ENCODE results near the gene ZC3H14. TPM values are rescaled to one million over a fixed set of nuclear protein-coding genes. Genes with fewer than 3 reads are reported as not detected.
"Not testable (repeated sequence)": the region's sequence is repeated elsewhere in the genome, so short reads cannot be mapped to it uniquely, and the experiment has no call there.

Gene ZC3H14, protein sequence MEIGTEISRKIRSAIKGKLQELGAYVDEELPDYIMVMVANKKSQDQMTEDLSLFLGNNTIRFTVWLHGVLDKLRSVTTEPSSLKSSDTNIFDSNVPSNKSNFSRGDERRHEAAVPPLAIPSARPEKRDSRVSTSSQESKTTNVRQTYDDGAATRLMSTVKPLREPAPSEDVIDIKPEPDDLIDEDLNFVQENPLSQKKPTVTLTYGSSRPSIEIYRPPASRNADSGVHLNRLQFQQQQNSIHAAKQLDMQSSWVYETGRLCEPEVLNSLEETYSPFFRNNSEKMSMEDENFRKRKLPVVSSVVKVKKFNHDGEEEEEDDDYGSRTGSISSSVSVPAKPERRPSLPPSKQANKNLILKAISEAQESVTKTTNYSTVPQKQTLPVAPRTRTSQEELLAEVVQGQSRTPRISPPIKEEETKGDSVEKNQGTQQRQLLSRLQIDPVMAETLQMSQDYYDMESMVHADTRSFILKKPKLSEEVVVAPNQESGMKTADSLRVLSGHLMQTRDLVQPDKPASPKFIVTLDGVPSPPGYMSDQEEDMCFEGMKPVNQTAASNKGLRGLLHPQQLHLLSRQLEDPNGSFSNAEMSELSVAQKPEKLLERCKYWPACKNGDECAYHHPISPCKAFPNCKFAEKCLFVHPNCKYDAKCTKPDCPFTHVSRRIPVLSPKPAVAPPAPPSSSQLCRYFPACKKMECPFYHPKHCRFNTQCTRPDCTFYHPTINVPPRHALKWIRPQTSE
- 10 to 100 TPM; 31.9 to 52.2 (median 42.4) TPM for polyA plus RNA-seq (ENCODE audit: low read depth in 6 of 6)

- H3K9me3 Mint-ChIP-seq = peaks cover 0 to 5% (median 0%) of the 10 kb centered on the region in 7 donors
- H3K27ac Mint-ChIP-seq = peak within 1 kb of the TSS; percentile 54 to 97 (median 87)
- peak; percentile 86 for DNase-seq
- H3K27me3 Mint-ChIP-seq = peaks cover 6 to 20% (median 12%) of the 10 kb centered on the region in 3 donors
- H3K4me1 Mint-ChIP-seq = peaks cover 11 to 30% (median 22%) of the 10 kb centered on the region in 3 donors
- peaks cover 3 to 4% of the 10 kb centered on the region in 2 donors for H3K36me3 Mint-ChIP-seq
- H3K4me3 Mint-ChIP-seq = peak within 1 kb of the TSS; percentile 86 to 98 (median 94)
- ATAC-seq (ENCODE audit: low read depth in 2 of 2) = peak; percentile 95
Observed at GRCh38 chr14:88562831-88563686, at the start of gene ZC3H14. Gene ZC3H14 (plus strand): TSS chr14:88563037. CDS start chr14:88563134, 97 bp downstream.

DNA sequence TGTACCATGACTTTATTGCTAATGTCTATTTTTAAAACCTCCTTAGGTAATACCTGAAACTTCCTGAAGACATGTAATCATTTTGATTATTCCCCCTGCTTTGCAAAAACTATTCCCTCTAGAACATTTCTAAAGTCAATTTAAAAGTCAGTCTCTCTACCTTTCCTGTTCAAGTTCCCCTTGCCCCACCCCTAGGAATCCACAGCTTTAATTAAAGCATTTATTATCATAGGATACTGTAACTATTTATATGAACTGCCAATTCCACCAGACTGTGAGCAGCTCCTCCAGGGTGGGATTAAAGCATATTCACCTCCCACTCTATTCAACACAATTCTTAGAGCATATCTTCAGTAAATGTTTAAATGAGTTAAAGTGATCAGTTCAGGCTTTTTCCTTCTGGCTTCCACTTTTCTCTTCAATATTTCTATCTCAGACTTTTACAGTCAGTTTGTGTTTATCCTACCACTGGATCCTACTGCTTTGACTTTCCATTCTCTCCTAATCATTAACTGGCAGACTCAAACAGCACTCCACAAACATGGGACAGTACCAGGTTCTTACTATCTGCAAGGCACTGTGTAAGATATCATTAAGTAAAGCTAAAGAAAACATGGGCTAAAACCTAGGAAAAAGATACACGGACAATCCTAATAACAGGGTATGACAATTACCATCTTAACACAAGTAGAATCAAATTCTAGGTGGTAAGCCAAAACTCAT is 47.2 kb upstream of the ZC3H14 start:
- H3K9me3 Mint-ChIP-seq = no peaks in the 10 kb centered on the region
- no peak overlapping the region for H3K4me3 Mint-ChIP-seq
- H3K27me3 Mint-ChIP-seq = peaks cover 22 to 31% (median 28%) of the 10 kb centered on the region in 3 donors
- no peak overlapping the region for H3K27ac Mint-ChIP-seq
- no peaks in the 10 kb centered on the region for H3K4me1 Mint-ChIP-seq
- ATAC-seq (ENCODE audit: low read depth in 2 of 2) = no peak
- DNase-seq = no peak
- H3K36me3 Mint-ChIP-seq = no peaks in the 10 kb centered on the region

DNA sequence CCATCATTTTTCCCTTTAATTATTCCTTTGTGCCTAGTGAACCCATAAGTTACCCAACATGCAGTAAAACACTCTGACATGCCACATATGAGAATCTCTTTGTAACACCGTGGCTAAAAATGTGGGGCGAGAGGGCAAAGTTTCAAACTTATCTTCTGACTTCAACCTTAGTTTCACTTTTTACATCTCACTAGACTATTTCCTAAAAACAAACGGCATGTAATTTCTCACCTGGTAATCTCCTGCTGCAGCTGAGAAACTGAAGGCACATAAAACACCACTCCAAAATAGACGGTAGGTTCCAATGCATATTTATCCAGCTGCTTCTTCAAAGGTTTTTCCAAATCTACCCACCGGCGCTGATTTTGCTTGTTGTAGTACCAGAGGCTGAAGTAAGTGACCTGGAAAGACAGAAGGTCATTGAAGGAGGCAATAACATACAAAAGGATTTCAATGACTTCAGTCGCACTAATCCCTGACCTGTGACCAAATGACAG is 45.9 kb upstream of the ZC3H14 start:
- no peaks in the 10 kb centered on the region for H3K9me3 Mint-ChIP-seq
- H3K4me3 Mint-ChIP-seq = no peak overlapping the region
- H3K36me3 Mint-ChIP-seq = no peaks in the 10 kb centered on the region
- no peaks in the 10 kb centered on the region for H3K4me1 Mint-ChIP-seq
- H3K27ac Mint-ChIP-seq = no peak overlapping the region
- ATAC-seq (ENCODE audit: low read depth in 2 of 2) = no peak
- H3K27me3 Mint-ChIP-seq = peaks cover 21 to 39% (median 34%) of the 10 kb centered on the region in 3 donors
- no peak for DNase-seq

DNA sequence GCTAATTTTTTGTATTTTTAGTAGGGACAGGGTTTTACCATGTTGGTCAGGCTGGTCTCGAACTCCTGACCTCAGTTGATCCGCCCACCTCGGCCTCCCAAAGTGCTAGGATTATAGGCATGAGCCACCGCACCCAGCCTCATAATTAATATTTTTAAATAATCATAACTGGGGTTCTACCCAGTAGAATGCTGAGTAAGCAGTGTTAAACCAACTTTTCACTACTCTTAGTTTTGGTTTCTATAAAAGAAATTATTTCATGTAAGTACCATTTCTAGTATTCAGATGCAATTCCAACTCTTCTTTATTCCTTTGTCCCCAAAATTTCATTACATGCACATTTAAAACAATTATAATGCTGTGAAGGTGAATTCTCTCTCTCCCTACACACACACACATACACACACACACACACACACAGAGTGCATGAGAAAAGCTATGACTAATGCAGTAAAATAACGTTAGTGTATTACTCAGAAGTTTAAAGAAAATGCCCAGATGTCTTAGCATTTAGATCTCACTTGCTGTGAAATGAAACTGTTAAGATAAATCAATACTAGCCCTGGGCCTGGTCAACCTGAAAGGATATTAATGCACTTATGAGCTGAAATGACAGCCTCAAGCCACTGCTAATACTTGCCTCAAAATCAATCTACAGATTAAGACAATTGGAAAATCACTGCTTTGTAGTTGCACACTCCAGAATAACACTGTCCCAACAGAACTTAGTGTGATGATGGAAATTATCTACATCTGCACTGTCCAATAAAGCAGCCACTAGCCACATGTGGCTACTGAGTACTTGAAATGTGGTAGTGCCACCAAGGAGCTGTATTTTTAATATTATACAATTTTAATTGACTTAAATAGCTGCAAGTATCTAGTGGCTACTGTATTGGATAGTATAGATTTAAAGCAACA is 44.0 kb upstream of the ZC3H14 start:
- H3K4me3 Mint-ChIP-seq = no peak overlapping the region
- H3K36me3 Mint-ChIP-seq = no peaks in the 10 kb centered on the region
- DNase-seq = no peak
- H3K27ac Mint-ChIP-seq = no peak overlapping the region
- ATAC-seq (ENCODE audit: low read depth in 2 of 2) = no peak
- peaks cover 0 to 9% (median 3%) of the 10 kb centered on the region in 7 donors for H3K9me3 Mint-ChIP-seq
- peaks cover 29 to 55% (median 45%) of the 10 kb centered on the region in 3 donors for H3K27me3 Mint-ChIP-seq
- no peaks in the 10 kb centered on the region for H3K4me1 Mint-ChIP-seq

DNA sequence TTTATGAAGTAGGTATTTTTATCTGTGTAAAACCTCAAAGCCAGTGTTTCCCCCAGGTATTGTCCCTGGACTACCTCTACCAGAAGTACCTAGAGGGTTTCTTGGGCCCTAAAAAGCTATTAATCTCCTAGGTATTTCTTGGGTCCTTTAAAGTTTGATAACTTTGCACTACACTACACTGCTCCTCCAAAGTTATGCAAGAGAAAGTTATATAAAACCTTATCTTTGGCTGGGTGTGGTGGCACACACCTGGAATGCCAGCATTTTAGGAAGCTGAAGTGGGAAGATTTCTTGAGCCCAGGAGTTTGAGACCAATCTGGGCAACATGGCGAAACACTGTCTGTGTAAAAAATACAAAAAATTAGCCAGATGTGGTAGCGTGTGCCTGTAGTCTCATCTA is 42.9 kb upstream of the ZC3H14 start:
- DNase-seq (no peak), ATAC-seq (ENCODE audit: low read depth in 2 of 2) (no peak)
- no peak overlapping the region for H3K4me3 Mint-ChIP-seq
- no peaks in the 10 kb centered on the region for H3K4me1 Mint-ChIP-seq
- H3K9me3 Mint-ChIP-seq = peaks cover 0 to 12% (median 3%) of the 10 kb centered on the region in 7 donors
- no peaks in the 10 kb centered on the region for H3K36me3 Mint-ChIP-seq
- peaks cover 29 to 52% (median 39%) of the 10 kb centered on the region in 3 donors for H3K27me3 Mint-ChIP-seq
- H3K27ac Mint-ChIP-seq = no peak overlapping the region

DNA sequence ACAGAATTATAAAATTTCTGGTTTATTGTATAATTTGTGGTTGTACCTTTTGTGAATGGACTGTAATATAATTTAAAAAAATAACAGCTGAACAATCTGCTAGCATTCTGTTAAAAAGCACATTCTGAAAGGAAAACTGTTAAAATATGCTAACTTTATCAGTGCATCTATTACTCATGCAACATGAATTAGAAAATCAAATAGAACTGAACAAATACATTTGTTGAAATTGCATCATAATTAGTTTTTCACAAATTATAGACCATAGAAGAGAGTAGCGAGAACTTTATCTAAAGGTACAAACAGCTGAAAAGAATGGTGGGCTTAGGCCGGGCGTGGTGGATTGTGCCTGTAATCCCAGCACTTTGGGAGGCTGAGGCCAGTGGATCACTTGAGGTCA is 41.0 kb upstream of the ZC3H14 start:
- Mint-ChIP-seq H3K4me1 (no peaks in the 10 kb centered on the region), H3K27ac (peak overlapping the region in 1 of 6 donors; percentile 15), H3K4me3 (no peak overlapping the region), H3K27me3 (peaks cover 22 to 46% (median 35%) of the 10 kb centered on the region in 3 donors), H3K36me3 (no peaks in the 10 kb centered on the region), H3K9me3 (peaks cover 0 to 12% (median 3%) of the 10 kb centered on the region in 7 donors)
- ATAC-seq (ENCODE audit: low read depth in 2 of 2) (no peak), DNase-seq (no peak)

- Mint-ChIP-seq H3K27ac (no peak overlapping the region), H3K27me3 (peaks cover 28 to 49% (median 35%) of the 10 kb centered on the region in 3 donors), H3K36me3 (no peaks in the 10 kb centered on the region), H3K9me3 (peaks cover 0 to 12% (median 3%) of the 10 kb centered on the region in 7 donors), H3K4me3 (no peak overlapping the region), H3K4me1 (no peaks in the 10 kb centered on the region)
- DNase-seq (no peak), ATAC-seq (ENCODE audit: low read depth in 2 of 2) (no peak)
Observed at GRCh38 chr14:88522393-88522792, 40.4 kb upstream of the ZC3H14 start.

DNA sequence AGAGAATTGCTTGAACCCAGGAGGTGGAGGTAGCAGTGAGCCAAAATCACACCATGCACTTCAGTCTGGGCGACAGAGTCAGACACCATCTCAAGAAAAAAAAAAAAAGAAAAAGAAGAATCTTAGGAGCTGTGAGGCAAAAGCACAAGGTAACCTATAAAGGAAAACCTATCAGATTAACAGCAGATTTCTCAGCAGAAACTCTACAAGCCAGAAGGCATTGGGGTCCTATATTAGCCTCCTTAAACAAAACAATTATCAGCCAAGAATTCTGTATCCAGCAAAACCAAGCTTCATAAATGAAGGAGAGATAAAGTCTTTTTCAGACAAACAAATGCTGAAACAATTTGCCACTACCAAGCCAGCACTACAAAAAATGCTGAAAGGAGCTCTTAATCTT is 32.9 kb upstream of the ZC3H14 start:
- H3K27ac Mint-ChIP-seq; H3K4me3 Mint-ChIP-seq; H3K4me1 Mint-ChIP-seq; DNase-seq; H3K36me3 Mint-ChIP-seq; ATAC-seq (ENCODE audit: low read depth in 2 of 2): not testable (repeated sequence)
- peaks cover 22 to 51% (median 44%) of the 10 kb centered on the region in 3 donors for H3K27me3 Mint-ChIP-seq
- H3K9me3 Mint-ChIP-seq = peaks cover 0 to 27% (median 18%) of the 10 kb centered on the region in 7 donors

DNA sequence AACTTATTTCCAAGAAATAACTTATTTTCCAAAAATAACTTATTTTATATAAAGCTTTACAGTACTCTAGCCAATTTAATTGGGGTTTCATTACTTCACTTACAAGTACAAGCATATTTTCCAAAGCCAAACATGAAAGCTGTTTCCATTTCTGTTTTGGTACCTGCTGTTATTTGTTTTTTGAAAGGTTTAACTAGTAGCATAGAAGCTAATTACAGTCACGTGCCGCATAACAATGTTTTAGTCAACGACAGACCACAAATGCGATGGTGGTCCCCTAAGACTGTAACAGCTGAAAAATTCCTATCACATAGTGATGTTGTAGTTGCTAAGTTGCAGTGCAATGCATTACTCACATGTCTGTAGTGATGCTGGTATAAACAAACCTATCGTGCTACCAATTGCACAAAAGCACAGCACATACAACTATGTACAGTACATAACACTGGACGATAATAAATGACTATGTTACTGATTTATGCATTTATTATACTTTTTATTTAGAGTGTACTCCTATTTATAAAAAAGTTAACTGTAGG is 29.7 kb upstream of the ZC3H14 start:
- H3K9me3 Mint-ChIP-seq = peaks cover 0 to 25% (median 18%) of the 10 kb centered on the region in 7 donors
- peaks cover 8 to 9% of the 10 kb centered on the region in 2 donors for H3K36me3 Mint-ChIP-seq
- H3K4me1 Mint-ChIP-seq = no peaks in the 10 kb centered on the region
- no peak overlapping the region for H3K4me3 Mint-ChIP-seq
- ATAC-seq (ENCODE audit: low read depth in 2 of 2) (no peak), DNase-seq (no peak)
- peaks cover 3 to 29% (median 26%) of the 10 kb centered on the region in 3 donors for H3K27me3 Mint-ChIP-seq
- no peak overlapping the region for H3K27ac Mint-ChIP-seq

GRCh38 chr14:88535149-88535548 is 27.7 kb upstream of the ZC3H14 start:
- no peak for DNase-seq
- Mint-ChIP-seq H3K9me3 (peaks cover 0 to 9% (median 7%) of the 10 kb centered on the region in 7 donors), H3K36me3 (peaks cover 6% of the 10 kb centered on the region in 2 donors), H3K4me1 (no peaks in the 10 kb centered on the region), H3K4me3 (no peak overlapping the region), H3K27ac (no peak overlapping the region), H3K27me3 (peaks cover 0 to 28% (median 6%) of the 10 kb centered on the region in 3 donors)
- ATAC-seq (ENCODE audit: low read depth in 2 of 2) = no peak

DNA sequence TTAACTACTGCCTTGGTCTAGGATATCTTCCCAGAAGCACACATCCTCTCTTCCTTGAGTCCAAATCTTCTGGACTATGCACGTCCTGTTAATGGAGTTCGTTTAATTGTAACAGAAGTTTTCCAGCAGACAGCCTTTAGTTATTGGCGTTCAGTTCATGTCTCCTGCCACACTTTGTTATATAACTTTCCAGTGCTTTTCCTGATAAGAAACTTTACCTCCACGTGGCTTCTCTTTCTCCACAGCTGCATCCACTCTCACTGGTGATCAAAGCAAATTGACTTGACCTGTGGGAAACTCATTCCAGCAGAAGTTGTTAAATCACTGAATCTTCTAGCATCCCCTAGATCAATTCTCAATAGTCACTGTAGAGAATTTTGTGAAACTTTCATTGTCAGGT is 27.0 kb upstream of the ZC3H14 start:
- ATAC-seq (ENCODE audit: low read depth in 2 of 2) (no peak), DNase-seq (no peak)
- Mint-ChIP-seq H3K27me3 (peaks cover 0 to 22% (median 2%) of the 10 kb centered on the region in 3 donors), H3K4me3 (no peak overlapping the region), H3K9me3 (peaks cover 0 to 3% (median under 1%) of the 10 kb centered on the region in 7 donors), H3K27ac (no peak overlapping the region), H3K36me3 (no peaks in the 10 kb centered on the region), H3K4me1 (no peaks in the 10 kb centered on the region)

Measured in naive B cell (primary cell).